Keratinocyte (primary cell): ENCODE measurements around the gene PNLDC1.

Source experiments
- CTCF ChIP-seq, 3 experiments: IDR thresholded peaks in 1 of 3; conservative IDR thresholded peaks in 1 of 3; optimal IDR thresholded peaks in 1 of 3; 2 replicates in 2 of 3; 3 replicates in 1 of 3; pipeline versions ENCODE3 to v1.5.1; 2011; ENCODE audit warnings: low read length in 3 of 3, mild to moderate bottlenecking in 3 of 3, moderate library complexity in 2 of 3, control low read depth in 1 of 3, inconsistent platforms in 1 of 3; ENCODE audit not compliant: insufficient read depth in 2 of 3; ENCODE audit errors: extremely low read depth in 1 of 3
- EZH2 ChIP-seq: IDR thresholded peaks from one replicate; pipeline ENCODE4 v1.6.1; 2012; ENCODE audit warnings: inconsistent platforms, mild to moderate bottlenecking, low read length, moderate library complexity

- TF ChIP-seq EZH2 (no peak), CTCF (optimal IDR thresholded peaks at IDR 0.05 in 1 of 3, IDR thresholded peaks at IDR 0.05 in 1 of 3, conservative IDR thresholded peaks at IDR 0.05 in 1 of 3; ENCODE audit: extremely low read depth in 1 of 3, insufficient read depth in 2 of 3, low read length in 3 of 3) (no peak)
Measured at GRCh38 chr6:159788276-159788675, 11.8 kb upstream of the PNLDC1 start.
